ENCODE measurements around the gene TMEM94.
"Not testable (repeated sequence)": the region's sequence is repeated elsewhere in the genome, so short reads cannot be mapped to it uniquely, and the experiment has no call there.

The TMEM94 gene

GRCh38 chr17:75476752-75477489, 20.5 kb downstream of the TMEM94 start:
- no peak for DNase-seq (ENCODE audit: low spot score)

- DNase-seq (ENCODE audit: low spot score) = not testable (repeated sequence)
These were observed 21.0 kb downstream of the TMEM94 start for GRCh38 chr17:75477490-75477862.

- DNase-seq (ENCODE audit: low spot score) = no peak
These were observed 22.1 kb downstream of the TMEM94 start for GRCh38 chr17:75478508-75478907.

- DNase-seq (ENCODE audit: low spot score) = no peak
These were observed 23.8 kb downstream of the TMEM94 start for GRCh38 chr17:75480281-75480680.

GRCh38 chr17:75481194-75482068, 25.0 kb downstream of the TMEM94 start:
- DNase-seq (ENCODE audit: low spot score) = no peak

GRCh38 chr17:75482098-75482942, 25.9 kb downstream of the TMEM94 start:
- DNase-seq (ENCODE audit: low spot score) = no peak

GRCh38 chr17:75485688-75486087, 29.3 kb downstream of the TMEM94 start:
- DNase-seq (ENCODE audit: low spot score) = no peak

GRCh38 chr17:75486151-75486550, 29.7 kb downstream of the TMEM94 start:
- DNase-seq (ENCODE audit: low spot score) = no peak

GRCh38 chr17:75486951-75487350, 30.5 kb downstream of the TMEM94 start:
- DNase-seq (ENCODE audit: low spot score) = no peak

- no peak for DNase-seq (ENCODE audit: low spot score)
These were observed 31.1 kb downstream of the TMEM94 start for GRCh38 chr17:75487351-75488070.

- no peak for DNase-seq (ENCODE audit: low spot score)
These were observed 32.5 kb downstream of the TMEM94 start for GRCh38 chr17:75488693-75489510.

- no peak for DNase-seq (ENCODE audit: low spot score)
These were observed 33.1 kb downstream of the TMEM94 start for GRCh38 chr17:75489511-75489955.

GRCh38 chr17:75490173-75490743, 33.8 kb downstream of the TMEM94 start:
- no peak for DNase-seq (ENCODE audit: low spot score)

- no peak for DNase-seq (ENCODE audit: low spot score)
These were observed 34.7 kb downstream of the TMEM94 start for GRCh38 chr17:75490953-75491649.

GRCh38 chr17:75491680-75492079, 35.2 kb downstream of the TMEM94 start:
- DNase-seq (ENCODE audit: low spot score) = no peak

GRCh38 chr17:75492555-75493168, 36.2 kb downstream of the TMEM94 start:
- DNase-seq (ENCODE audit: low spot score) = no peak

- no peak for DNase-seq (ENCODE audit: low spot score)
These were observed 37.2 kb downstream of the TMEM94 start for GRCh38 chr17:75493476-75494129.

GRCh38 chr17:75494326-75494877, 38.0 kb downstream of the TMEM94 start:
- no peak for DNase-seq (ENCODE audit: low spot score)
